Brain microvascular endothelial cell (primary cell): Measurements from ENCODE around the gene EMC8.
"Not testable (repeated sequence)": the region's sequence is repeated elsewhere in the genome, so short reads cannot be mapped to it uniquely, and the experiment has no call there.

ENCODE experiments used
- DNase-seq: peaks from one replicate; pipeline ENCODE4 v3.0.0-alpha.2; 2020
- H3K27ac ChIP-seq: fragments of 250-450 bp; sonication (Bioruptor Pico); 2 replicates; pipeline ENCODE4 v1.5.1; 2020; ENCODE audit warnings: mild to moderate bottlenecking, moderate library complexity
- H3K27me3 ChIP-seq: fragments of 250-450 bp; sonication (Bioruptor Pico); replicated peaks from 2 replicates; pipeline ENCODE4 v1.5.1; 2020; ENCODE audit warnings: mild to moderate bottlenecking
- H3K36me3 ChIP-seq: fragments of 250-450 bp; sonication (Bioruptor Pico); replicated peaks from 2 replicates; pipeline ENCODE4 v1.5.1; 2020; ENCODE audit warnings: mild to moderate bottlenecking
- H3K4me3 ChIP-seq: 2 replicates; pipeline ENCODE4 v1.5.1; 2011; ENCODE audit warnings: low read depth, mild to moderate bottlenecking, control low read depth, low read length, moderate library complexity
- CTCF ChIP-seq: IDR thresholded peaks from 2 replicates; pipeline ENCODE4 v1.5.1; 2011; ENCODE audit warnings: low read depth, mild to moderate bottlenecking, moderate library complexity, low read length, control low read depth, inconsistent platforms; ENCODE audit errors: missing control alignments
- in situ Hi-C: cut with HindIII; loops from 2 replicates; pipeline ENCODE4 v1.10.0; 2017; ENCODE audit warnings: low sequenced_read_pairs, low pct_ligation_motif_present

EMC8 gene

GRCh38 chr16:85840801-85841200, 41.5 kb upstream of the EMC8 start:
- in situ Hi-C loops, result no loop called here
- Histone ChIP-seq H3K27ac (no peak overlapping the region), H3K27me3 (peaks cover 5% of the 10 kb centered on the region), H3K36me3 (no peaks in the 10 kb centered on the region), H3K4me3 (no peak overlapping the region)
- DNase-seq, result no peak
- no peak for TF ChIP-seq CTCF

DNA sequence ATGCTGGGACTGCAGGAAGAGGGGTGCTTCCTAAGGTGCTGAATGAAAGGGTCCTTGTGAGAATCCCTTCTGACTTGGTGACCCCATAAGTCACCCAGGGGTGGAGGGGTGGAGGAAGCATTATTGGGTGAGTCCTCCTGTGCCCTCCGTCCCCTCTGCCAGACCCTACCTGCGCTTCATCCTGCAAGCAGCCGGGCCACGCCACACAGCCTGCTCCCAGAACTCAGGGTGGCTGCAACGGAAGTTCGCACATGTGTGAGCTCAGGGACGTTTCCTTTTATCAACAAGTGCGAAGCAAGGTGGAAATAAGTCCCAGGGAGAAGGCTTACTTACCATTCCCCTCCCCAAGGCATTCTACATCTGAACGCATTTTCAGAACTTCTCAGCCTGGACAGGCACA, 41.1 kb upstream of the EMC8 start:
- in situ Hi-C loops, result no loop called here
- TF ChIP-seq CTCF, result no peak
- Histone ChIP-seq H3K4me3 (no peak overlapping the region), H3K27me3 (peaks cover 10% of the 10 kb centered on the region), H3K27ac (no peak overlapping the region), H3K36me3 (no peaks in the 10 kb centered on the region)
- DNase-seq, result no peak

- H3K36me3 ChIP-seq, result no peaks in the 10 kb centered on the region
- peaks cover 5% of the 10 kb centered on the region for H3K27me3 ChIP-seq
- DNase-seq, result no peak
- H3K4me3 ChIP-seq, result no peak overlapping the region
- in situ Hi-C loops, result no loop called here
- no peak overlapping the region for H3K27ac ChIP-seq
- no peak for TF ChIP-seq CTCF
Observed at GRCh38 chr16:85839681-85840240, 40.4 kb upstream of the EMC8 start.

- H3K36me3 ChIP-seq, result no peaks in the 10 kb centered on the region
- no peak overlapping the region for H3K4me3 ChIP-seq
- in situ Hi-C loops, result no loop called here
- TF ChIP-seq CTCF, result no peak
- H3K27ac ChIP-seq, result no peak overlapping the region
- H3K27me3 ChIP-seq, result peaks cover 5% of the 10 kb centered on the region
- no peak for DNase-seq
Observed at GRCh38 chr16:85838876-85839585, 39.7 kb upstream of the EMC8 start.

GRCh38 chr16:85838381-85838780, 39.0 kb upstream of the EMC8 start:
- no peaks in the 10 kb centered on the region for H3K36me3 ChIP-seq
- H3K4me3 ChIP-seq, result no peak overlapping the region
- in situ Hi-C loops, result no loop called here
- no peak for TF ChIP-seq CTCF
- H3K27me3 ChIP-seq, result peaks cover 5% of the 10 kb centered on the region
- DNase-seq, result no peak
- H3K27ac ChIP-seq, result no peak overlapping the region

DNA sequence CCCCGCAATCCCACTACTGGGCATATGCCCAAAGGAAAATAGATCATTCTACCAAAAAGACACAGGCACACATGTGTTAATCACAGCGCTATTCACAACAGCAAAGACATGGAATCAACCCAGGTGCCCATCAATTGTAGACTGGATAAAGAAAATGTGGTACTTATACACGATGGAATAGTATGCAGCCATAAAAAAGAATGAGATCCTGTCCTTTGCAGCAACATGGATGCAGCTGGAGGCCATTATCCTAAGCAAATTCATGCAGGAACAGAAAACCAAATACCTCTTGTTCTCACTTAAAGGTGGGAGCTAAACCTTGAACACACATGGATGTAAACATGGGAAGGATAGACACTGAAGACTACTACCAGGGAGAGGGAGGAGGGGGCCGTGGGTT, 38.3 kb upstream of the EMC8 start:
- H3K27ac ChIP-seq, DNase-seq, in situ Hi-C loops, H3K36me3 ChIP-seq, H3K27me3 ChIP-seq, H3K4me3 ChIP-seq: not testable (repeated sequence)
